Lower leg skin (tissue), 4 donors: ENCODE data around the gene TMOD2. TPM values are rescaled to one million over a fixed set of nuclear protein-coding genes. Genes with fewer than 3 reads are reported as not detected.
"Not testable (repeated sequence)": the region's sequence is repeated elsewhere in the genome, so short reads cannot be mapped to it uniquely, and the experiment has no call there.

ENCODE experiments used
- DNase-seq, 2 donors: peaks; one replicate each; pipeline ENCODE4 v3.0.0-alpha.2; 2019; ENCODE audit warnings: low spot score in 2 of 2
- H3K4me3 ChIP-seq: fragments of 200-600 bp; sonication (generic); 2 replicates; pipeline ENCODE4 v1.5.1; 2017; ENCODE audit warnings: mild to moderate bottlenecking, low read depth; ENCODE audit not compliant: poor library complexity, severe bottlenecking
- POLR2A ChIP-seq, 2 donors: fragments of 450-650 bp; IDR thresholded peaks; one replicate each; pipeline ENCODE4 v1.6.1; 2016 to 2017; ENCODE audit warnings: antibody characterized with exemption in 2 of 2, mild to moderate bottlenecking in 1 of 2, moderate library complexity in 1 of 2
- WGBS, 2 donors: methylation state at CpG; one replicate each; pipeline ENCODE4 v1.1.5; 2018; 5-methylcytosine and 5-hydroxymethylcytosine counted together
- intact Hi-C: fragments of 100-400 bp; cut with DNase I; formaldehyde crosslinking; loops from one replicate; pipeline ENCODE4 v1.15.0; 2023; ENCODE audit warnings: low total_unique reads
- total RNA-seq, 4 donors: library from RNA; depleted of rRNA; stranded (reverse); fragments of >200 nt; gene quantifications; one replicate each; pipeline ENCODE4 v1.1.0, GENCODE V29; 2016
- TF ChIP-seq, protein P1 (sequence below), 3 donors: fragments of 450-650 bp; IDR thresholded peaks; one replicate each; pipeline ENCODE4 v1.5.1; 2016; ENCODE audit warnings: antibody characterized with exemption in 3 of 3, mild to moderate bottlenecking in 3 of 3, moderate library complexity in 2 of 3

TMOD2 gene
- total RNA-seq, 4 donors from 2014 or later, result 6.6 to 9.3 (median 7.5) TPM

DNA sequence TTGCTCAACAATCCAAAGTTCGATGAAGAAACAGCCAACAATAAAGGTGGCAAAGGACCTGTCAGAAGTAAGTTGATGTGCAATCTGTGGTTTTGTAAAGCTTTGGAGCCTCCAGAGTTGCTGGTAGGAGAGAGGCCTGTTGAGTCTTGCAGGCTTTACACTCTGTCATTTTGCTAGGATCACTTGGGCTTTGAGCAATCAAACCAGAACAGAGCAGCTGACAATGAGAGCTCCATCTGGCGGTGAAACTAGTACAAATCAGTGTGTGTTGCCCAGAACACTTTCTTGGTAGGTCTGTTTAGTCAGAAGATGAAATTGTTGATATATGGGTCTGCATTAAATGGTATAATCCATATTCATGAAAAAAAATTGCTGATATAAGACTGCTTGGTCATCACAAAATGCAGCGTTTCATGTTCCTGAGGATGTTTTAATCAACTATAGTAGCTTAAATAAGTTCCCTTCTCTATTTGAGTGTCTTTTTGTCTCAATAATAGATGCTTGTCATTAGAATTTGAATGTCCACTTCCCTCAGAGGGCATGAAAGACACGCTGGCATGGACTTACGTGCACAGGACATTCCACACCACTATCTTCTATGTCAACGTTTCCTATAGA is 25.7 kb downstream of the TMOD2 start:
- peak; percentile 81 to 90 for DNase-seq
- TF ChIP-seq POLR2A (IDR thresholded peaks at IDR 0.05), result no peak
- TF ChIP-seq, protein P1, sequence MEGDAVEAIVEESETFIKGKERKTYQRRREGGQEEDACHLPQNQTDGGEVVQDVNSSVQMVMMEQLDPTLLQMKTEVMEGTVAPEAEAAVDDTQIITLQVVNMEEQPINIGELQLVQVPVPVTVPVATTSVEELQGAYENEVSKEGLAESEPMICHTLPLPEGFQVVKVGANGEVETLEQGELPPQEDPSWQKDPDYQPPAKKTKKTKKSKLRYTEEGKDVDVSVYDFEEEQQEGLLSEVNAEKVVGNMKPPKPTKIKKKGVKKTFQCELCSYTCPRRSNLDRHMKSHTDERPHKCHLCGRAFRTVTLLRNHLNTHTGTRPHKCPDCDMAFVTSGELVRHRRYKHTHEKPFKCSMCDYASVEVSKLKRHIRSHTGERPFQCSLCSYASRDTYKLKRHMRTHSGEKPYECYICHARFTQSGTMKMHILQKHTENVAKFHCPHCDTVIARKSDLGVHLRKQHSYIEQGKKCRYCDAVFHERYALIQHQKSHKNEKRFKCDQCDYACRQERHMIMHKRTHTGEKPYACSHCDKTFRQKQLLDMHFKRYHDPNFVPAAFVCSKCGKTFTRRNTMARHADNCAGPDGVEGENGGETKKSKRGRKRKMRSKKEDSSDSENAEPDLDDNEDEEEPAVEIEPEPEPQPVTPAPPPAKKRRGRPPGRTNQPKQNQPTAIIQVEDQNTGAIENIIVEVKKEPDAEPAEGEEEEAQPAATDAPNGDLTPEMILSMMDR (IDR thresholded peaks at IDR 0.05), result no peak
- WGBS, 2 donors, result 50 to 54% methylated on average over 6 of the region's 6 CpGs
- no peak overlapping the region for H3K4me3 ChIP-seq
- intact Hi-C loops, result loop anchor here (2.0 kb wide), 1 partner anchor 128 kb away; no protein-coding TSS in a partner anchor

- 58 to 81% methylated on average over 1 of the region's 1 CpG for WGBS, 2 donors
- H3K4me3 ChIP-seq, result no peak overlapping the region
- TF ChIP-seq, protein P1 (IDR thresholded peaks at IDR 0.05), result no peak
- TF ChIP-seq POLR2A (IDR thresholded peaks at IDR 0.05), result no peak
- intact Hi-C loops, result no loop called here
- DNase-seq, result no peak
Measured at GRCh38 chr15:51780636-51781035, 29.2 kb downstream of the TMOD2 start.

- TF ChIP-seq, protein P1 (IDR thresholded peaks at IDR 0.05), result no peak
- no peak for TF ChIP-seq POLR2A (IDR thresholded peaks at IDR 0.05)
- 56 to 81% methylated on average over 2 of the region's 2 CpGs for WGBS, 2 donors
- no peak overlapping the region for H3K4me3 ChIP-seq
- DNase-seq, result no peak
- intact Hi-C loops, result no loop called here
Measured at GRCh38 chr15:51781506-51781905, 30.1 kb downstream of the TMOD2 start.

DNA sequence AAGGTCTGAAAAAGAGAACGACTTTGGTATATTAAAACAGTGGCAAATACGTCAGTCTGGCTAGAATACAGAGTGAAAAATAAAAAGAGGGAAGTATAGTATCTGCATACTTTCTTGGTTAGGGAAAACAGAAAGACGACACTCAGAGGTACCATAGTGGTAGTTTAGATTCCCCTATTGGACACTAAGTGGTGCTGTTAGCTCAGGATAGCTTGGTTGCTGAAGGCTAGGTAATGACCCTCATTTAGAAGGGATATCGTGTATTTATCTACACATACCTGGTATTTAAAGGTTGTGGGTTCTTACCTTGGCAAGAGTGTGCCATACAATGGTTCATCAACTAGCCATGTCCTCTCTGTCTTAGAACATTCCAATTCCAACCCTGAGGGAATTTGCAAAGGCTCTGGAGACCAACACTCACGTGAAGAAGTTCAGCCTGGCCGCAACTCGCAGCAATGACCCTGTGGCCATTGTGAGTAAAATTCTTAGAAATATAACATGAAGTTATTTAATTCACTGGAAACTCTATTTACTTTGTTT is 31.0 kb downstream of the TMOD2 start:
- no peak overlapping the region for H3K4me3 ChIP-seq
- intact Hi-C loops, result no loop called here
- no peak for DNase-seq
- 89 to 90% methylated on average over 7 of the region's 7 CpGs for WGBS, 2 donors
- TF ChIP-seq, protein P1 (IDR thresholded peaks at IDR 0.05), result no peak
- no peak for TF ChIP-seq POLR2A (IDR thresholded peaks at IDR 0.05)

DNA sequence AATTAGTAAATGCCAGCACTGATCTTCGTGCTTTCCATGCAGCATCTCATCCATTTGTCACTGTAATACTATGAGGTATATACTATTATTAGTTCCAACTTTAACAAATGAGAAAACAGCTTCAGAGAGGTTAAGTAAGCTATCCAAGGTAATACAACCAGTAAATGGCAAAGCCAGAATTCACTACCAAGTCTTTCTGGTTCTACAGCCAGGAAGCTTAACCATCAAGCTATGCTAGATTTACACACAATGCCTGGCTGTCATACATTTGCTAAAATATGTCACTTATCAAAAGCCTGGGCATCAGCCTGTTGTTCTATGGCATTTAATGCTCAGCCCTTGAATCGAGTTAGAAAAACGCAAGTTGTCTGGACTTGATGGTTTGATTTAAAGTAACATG is 32.6 kb downstream of the TMOD2 start:
- TF ChIP-seq POLR2A (IDR thresholded peaks at IDR 0.05), result no peak
- TF ChIP-seq, protein P1 (IDR thresholded peaks at IDR 0.05), result no peak
- H3K4me3 ChIP-seq, result no peak overlapping the region
- WGBS, 2 donors, result 86% methylated on average over 3 of the region's 3 CpGs
- intact Hi-C loops, result no loop called here
- DNase-seq, result no peak

GRCh38 chr15:51787130-51787529 is 35.7 kb downstream of the TMOD2 start:
- intact Hi-C loops, DNase-seq, H3K4me3 ChIP-seq: not testable (repeated sequence)
- WGBS, 2 donors, result 94 to 96% methylated on average over 11 of the region's 11 CpGs

GRCh38 chr15:51792474-51792873 is 41.1 kb downstream of the TMOD2 start:
- H3K4me3 ChIP-seq, intact Hi-C loops, DNase-seq: not testable (repeated sequence)
- 94 to 99% methylated on average over 4 of the region's 4 CpGs for WGBS, 2 donors
